NCI-H1694 treated with DMSO at 0.1 percent for 48 hours (cell line): ENCODE results near the gene ACADVL.
A peak's percentile ranks its signal among the peaks of the same experiment; 100 is the strongest.
"Not testable (repeated sequence)": the region's sequence is repeated elsewhere in the genome, so short reads cannot be mapped to it uniquely, and the experiment has no call there.

Experiments used
- DNase-seq: peaks from one replicate; lab custom pipeline; 2025; lab: John Stamatoyannopoulos, UW

The ACADVL gene

DNA sequence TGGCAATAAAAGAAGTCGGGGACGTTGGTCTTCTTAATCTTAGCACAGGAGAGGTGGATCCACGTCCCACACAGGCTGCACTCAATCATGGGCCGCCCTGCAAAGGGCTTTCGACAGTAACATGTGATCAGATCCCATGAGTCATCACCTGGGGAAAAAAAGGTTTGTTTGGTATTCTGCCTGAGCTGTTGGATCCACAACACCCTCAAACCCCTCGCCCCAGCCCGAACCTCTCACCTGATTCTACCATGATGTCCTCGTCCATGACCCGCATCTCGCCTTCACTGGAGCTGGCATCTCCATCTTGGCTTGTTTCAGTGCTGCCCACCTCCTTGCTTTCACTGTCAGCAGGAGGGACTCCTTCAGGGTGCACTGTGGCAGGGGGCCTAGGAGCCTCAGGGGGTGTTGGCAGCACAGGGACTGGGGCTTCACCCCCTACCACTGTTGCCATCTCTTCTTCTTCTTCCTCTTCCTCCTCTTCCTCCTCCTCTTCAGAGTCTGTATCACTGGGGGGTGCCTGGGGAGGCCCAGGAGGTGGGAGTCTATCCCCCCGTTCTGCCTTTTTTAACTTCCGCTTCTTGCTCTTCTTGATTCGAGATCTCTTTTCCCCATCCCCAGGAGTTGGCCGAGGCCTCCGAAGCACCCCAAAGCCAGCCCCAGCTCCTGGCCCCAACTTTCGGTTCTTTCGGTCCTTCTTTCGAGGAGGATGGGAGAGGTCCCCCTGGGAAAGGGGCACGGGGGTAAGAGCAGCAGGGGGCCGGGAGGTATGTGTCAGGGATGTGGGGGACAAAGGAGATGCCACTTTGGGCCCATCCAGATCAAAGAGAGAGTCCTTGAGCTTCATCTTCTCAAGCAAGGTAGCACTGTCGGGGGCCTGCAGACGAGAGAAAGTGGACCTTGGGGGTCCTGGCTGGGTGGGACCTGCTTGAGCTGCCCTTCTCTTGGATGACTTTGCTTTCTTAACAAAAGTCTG, 16.2 kb downstream of the ACADVL start:
- DNase-seq, result no peak

DNA sequence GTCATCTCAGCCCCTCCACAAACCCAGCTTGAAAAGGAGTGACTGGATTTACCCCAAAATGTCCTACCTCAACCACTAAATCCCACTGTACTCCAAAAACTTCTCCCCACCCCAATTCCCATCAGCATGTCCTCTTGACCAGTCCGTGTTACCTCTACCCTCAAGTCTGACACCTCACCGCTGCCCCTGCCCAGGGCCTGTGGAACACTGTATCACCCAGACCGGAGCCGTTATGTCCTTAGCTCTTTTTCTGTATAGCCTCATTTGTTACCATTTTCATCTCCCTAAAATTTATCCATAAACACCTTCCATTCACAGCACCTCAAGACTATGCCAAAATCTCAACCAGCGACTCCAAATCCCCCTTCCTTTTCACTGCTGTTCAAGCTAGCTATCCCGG, 17.1 kb downstream of the ACADVL start:
- DNase-seq, result no peak

DNA sequence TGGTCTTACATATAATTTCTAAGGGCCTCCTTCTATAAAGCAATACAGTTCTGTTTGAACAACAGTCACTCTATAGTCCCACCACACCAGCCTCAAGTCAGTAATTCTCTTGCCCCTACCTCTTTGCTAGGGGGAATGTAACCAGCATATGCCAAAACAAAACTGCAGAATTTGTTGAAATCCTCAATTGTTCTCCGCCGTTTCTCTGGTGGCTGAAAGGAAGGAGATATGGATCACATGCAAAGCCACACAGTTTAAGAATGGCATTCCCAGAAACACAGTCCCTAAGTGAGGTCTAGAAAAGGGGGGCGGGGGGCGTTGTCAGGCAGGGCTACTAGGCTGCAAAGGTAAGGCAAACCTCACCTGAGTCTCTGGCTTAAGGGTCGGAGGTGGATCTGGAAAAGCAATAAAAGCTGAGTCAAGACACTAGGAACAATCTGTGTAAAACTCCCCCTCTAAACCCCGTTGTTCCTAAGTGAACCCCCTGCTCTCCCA, 17.6 kb downstream of the ACADVL start:
- DNase-seq, result no peak

DNA sequence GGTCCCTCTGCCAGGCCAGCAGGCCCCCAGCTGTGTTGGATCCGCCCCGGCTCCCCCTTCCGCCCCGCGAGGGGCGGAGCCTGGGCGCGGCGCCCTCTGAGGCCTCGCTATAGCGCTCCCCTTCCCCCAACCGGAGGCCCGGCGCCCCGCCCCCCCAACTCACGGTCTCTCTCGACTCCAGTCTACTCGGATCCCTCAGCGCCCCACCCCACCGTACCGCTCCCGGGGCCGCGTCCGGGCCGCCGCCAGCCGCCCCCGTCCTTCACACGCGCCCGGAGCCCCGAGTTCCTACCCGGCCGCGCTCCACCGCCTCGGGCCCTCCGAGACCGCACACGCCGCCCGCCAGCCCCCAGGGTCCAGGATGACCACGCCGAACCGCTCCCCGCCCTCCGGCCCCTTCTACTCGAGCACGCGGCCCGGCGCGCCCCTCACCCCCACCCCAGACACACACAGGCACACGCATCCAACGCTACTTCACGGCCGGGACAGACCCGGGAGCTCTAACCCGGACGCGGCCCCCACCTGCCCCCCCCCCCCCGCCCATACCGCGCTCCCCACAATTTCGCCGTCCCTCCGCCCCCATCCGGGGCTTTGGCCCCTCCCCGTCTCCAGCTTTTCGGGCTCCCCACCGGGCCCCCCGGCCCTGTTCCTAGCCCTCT, 18.2 kb downstream of the ACADVL start:
- no peak for DNase-seq

DNA sequence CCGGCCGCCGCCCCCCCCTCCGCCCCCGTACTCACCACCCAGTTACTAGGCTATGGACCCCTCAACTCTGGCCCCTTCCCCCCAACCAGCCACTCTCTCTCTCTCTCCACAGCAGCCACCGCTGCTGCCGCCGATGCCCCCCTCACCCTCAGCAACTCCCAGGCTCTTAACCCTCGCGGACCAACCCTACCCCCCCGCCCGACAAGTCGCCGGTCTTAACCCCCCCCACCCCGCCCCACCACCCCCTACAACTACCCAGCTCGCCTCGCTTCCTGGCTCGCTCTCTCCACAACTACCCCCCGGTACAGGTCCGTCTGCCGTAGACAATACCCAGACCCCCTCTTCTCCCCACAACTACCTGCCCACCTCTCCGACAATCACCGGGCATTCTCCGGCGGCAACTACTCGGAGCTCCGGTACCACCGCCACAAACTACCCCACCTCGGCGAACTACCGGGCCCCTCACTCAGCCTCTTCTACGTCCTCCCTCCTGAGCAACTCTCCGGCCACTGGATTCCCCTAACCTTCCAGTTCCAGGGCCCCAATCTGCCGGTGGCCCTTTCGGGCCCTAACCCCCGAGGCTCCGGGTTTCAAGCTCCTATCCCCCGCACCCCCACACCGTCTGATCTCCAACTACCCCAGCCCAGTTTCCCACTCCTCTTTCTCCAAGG, 18.8 kb downstream of the ACADVL start:
- no peak for DNase-seq

DNA sequence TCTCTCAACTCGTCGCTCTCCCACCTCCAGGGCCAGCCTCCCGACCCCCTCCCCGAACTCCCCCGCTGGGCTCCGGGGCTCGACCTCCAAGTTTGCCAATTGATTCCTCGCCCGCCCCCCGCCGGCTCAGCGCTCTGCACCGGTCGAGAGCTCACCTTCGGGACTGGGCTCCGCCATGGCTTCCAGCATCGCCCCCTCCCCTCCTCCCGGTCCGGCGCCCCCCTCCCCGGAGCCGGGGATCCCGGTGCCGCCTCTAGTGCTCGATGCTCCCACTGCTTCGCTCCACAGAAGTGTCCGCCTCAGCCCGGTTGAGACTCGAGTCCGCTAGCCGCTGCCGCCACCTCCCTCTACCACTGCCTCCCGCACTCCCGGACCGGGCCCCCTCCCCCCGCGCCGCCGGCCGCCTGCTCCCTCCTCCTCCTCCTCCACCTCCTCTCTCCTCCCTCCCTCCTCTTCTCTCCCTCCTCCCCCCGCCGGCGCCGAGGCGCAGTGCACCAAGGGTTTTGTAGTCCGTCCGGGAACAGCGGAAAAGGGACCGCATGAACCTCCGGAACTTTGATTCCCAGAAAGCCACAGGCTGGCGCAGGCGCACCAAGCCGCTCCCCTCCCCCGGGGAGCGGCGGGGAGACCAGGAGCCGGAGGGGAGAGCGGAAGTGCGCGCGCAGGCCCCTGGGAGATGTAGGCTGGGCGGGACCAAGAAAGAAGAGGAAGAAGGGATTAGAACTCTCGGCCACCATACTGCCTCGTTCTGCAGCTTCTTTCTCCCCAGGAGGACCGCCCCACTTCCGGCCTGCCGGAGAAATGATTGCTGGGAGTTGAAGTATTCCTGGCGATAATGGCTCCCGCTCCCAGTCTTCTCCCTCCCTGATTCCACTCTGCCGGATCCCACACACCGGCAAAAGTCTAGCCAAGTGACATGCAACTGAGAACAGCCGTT, 19.6 kb downstream of the ACADVL start, which contains the start of gene PHF23:
TSS of gene PHF23 (minus strand) at position 367 of the 937 bp plus-strand sequence. CDS start at position 189, 178 bp downstream.
- peak; percentile 99 for DNase-seq

DNA sequence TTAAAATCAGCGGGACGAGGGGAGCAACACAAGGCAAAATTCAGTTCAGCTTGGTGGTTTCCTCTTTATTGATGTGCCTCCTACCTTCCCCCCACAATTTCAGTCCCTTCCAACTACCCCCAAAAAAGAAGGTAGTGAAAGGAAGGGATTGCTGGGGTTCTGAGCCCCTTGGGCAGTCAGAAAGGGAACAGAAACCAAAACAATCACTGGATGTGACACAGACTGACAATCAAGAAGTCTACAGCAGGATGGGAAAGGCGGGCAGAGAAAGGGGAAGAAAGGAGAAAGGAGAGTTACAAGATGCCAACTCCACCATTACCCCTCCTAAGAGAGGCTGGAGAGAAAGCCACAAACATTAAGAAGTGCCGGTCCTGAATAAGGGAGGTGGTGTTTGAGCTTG, 20.6 kb downstream of the ACADVL start:
- DNase-seq, result no peak

DNA sequence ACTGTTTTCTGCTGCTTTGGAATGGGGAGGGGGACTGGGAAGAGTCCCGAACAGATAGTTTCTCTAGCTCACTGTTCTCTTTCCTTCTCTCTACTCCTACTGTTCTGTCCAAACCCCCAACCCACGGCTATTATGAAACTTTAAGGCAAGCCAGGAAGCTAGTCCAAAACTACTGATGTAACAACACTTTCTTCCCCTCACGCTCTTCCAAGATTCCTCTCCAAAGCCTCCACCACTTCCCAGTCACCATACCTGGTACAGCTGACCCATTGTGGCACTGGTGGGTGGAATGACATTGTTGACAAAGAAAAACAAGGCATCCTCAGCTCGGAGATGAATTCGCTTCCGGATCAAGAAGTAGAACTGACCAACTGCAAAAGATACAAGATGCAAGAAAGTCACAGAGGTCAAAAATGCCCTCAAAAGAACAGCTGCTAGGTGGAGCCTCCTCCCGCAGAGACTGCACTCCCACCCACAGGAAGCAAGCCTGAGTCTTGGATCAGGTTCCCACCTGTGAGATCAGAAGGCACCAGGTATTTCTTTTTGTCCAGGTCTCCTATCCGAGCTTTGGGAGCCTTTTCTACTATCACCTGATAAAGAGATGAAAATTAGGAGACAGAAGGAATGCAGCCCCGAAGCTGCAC, 21.5 kb downstream of the ACADVL start:
- DNase-seq, result no peak

DNA sequence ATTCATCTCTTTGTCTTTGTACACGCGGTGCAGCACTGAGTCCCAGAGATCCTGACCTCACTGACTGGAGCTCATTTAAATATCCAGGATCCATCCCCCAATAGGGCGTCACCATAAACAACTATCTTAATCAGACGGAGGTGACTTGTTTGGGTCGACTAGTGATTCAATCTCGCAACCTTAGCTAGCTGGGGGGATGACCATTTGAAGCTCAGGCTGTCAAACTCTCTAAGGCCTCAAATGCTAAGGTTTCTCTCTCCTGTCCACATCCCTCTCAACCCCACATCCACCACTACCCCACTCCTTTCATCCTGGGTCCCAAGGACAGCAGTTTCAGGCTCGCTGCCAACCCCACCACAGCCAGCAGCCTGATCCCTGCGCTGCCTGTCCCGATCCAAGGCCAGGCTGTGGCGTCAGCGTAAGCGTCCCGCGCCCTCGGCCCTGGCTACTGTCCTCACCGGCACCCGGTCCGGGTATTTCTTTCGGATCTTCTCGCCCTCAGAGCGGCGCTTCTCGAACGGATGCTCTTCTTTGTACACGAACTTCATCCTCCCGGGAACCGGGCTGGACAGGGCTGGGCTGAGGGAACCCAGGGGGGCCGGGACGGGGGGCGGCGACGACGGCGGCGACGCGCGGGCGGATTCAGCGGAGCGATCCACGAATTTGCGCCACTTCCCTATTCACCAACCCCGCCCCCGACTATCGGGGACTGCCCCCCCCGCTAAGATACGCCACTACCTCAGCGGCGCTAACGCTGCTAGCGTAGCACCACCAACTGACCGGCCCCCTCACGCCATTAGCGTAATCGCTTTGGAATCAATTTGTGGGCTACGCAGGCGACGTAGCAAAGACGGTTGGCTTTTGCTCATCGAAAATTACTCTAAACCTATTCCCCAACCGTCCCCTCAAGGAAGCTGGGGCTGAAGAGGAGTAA, 22.3 kb downstream of the ACADVL start, which contains the start of gene GABARAP:
TSS of gene GABARAP (minus strand) at position 667 of the 934 bp plus-strand sequence. CDS start at position 548, 119 bp downstream.
- DNase-seq, result peak; percentile 80

DNA sequence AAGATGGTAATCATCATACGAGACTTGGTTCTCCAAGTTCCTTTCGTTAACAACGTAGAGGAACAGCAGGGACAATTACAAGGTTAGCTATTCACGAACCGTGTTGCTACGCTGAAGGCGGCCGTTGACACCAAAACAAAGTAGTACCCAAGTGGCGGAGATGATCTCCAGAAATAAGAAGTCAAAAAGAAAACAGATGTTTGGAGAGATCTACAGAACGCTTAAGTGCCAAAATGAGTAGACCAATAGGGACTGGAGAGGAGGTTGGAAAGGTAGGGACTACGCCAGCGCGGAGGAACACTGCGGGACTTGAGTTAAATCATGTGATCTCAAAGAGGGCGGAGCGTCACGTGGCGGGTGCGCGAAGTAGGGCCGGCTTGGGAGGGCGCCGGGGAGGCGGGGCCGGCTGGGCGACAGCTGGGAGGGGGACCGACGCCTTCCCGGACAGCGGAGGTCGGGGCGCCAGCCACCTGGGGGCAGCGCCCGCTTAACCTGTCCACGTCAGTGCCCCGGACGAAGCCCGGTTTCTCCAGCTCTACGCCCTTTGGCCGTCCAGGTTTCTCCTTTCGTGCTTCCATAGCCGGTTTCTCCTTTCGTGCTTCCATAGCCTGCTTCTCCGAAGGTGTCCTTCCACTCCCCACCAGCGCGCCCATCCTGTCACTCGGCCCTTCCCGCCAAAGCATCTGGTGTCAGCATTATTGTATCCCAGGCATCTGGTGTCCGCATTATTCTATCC, 23.1 kb downstream of the ACADVL start:
- peak; percentile 92 for DNase-seq

DNA sequence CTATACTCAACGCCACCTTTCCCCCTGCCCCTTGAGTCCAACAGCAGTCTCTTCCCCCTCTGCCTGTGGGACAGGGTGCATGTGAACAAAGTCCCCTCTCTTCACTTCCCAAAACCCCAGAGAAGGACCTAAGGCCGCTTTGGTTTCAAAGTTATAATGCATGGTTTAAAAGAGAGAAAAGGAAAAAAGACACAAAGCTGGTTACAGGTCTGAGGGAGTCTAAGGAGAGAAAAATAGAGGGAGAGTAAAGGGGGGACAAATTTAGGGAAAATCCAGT, 23.7 kb downstream of the ACADVL start:
- no peak for DNase-seq

DNA sequence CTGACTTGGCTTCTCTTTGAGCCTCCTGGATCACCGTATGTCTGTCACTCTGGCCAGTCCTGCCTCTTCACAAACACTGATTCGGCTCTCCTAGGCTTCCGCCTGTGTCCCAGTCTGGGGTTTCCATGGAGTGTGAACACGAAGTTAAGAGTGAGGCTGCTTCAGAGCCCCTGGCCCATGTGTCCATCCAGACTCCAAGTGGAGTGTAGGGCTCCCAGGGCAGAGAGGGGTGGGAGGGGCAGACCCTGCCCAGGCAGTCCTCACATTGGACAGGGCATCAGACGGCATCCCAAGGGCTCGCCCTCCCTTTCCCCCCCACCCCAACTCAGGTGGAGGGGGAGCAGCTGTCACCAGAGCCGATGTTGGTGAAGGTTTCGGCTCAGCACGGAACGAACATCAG, 24.1 kb downstream of the ACADVL start:
- not testable (repeated sequence) for DNase-seq

DNA sequence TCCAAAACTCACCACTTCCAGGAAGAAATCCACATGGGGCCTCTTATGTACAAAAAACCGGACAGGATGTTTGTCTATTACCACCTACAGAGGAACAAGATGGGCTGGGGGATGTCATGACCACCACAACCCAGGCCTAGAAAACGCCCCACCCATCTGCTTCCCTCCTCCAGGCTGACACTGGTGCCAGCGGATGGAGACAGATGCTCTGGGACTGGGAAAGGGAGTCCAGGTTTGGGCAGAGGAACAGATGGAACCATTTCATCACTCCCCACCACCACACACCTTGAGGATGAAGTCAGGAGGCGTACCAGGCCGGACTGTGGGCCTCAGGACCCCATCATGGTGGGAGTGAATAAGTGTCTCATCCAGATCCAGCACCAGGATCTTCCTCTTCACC, 27.0 kb downstream of the ACADVL start:
- no peak for DNase-seq

DNA sequence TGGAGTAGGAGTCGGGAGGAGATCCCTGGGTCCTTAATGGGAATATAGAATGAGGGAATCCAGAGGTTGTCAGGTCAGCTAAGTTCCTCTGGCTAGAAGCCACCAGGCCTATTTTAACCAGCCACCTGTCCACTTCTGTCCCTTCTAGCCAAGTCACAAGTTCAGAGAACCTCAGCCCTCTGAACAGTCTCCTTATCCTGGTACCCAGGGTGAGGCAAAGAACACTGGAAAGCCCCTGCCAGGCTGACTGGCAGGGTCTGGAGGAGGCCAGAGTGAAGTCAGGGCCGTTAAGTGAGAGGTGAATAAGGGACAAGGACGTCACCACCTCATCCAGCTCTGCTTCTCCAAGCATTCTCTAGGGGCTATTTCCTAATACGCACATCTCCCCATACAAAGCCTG, 29.1 kb downstream of the ACADVL start:
- no peak for DNase-seq

DNA sequence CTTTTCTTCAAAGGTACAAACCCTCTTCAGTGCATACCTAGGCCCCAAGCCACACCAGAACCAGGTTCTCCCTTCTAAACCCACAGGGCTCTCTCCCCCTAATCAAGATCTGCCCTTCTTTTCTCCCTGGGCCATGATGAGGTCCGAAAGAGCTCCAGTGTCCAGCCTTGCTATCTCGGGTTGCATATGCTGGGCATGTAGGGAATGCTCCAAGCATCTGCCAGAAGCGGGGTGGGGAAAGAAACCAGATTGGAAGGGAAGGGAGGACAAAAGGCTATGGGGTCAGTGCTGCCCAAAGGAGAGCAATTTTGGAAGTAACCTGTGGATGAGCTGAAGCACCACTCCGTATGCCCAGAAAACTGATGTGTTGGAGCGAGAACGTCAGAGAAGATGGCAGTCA, 29.5 kb downstream of the ACADVL start:
- DNase-seq, result no peak

DNA sequence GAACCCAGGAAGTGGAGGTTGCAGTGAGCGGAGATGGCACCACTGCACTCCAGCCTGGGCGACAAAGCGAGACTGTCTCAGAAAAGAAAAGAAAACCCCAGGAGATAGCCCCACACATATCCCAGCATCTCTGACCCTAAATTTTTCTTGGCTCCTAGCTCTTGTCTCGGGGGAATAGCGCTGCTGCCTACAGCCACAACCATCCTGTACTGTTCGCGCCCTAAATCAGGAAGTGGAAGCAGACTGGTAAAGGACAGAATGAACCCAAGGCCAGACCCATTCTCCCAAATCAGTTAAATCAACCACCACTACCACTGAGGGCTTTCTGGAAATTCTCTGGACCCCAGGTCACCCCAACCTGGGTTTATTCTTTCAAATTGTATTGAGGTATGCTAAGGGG, 30.1 kb downstream of the ACADVL start:
- no peak for DNase-seq

DNA sequence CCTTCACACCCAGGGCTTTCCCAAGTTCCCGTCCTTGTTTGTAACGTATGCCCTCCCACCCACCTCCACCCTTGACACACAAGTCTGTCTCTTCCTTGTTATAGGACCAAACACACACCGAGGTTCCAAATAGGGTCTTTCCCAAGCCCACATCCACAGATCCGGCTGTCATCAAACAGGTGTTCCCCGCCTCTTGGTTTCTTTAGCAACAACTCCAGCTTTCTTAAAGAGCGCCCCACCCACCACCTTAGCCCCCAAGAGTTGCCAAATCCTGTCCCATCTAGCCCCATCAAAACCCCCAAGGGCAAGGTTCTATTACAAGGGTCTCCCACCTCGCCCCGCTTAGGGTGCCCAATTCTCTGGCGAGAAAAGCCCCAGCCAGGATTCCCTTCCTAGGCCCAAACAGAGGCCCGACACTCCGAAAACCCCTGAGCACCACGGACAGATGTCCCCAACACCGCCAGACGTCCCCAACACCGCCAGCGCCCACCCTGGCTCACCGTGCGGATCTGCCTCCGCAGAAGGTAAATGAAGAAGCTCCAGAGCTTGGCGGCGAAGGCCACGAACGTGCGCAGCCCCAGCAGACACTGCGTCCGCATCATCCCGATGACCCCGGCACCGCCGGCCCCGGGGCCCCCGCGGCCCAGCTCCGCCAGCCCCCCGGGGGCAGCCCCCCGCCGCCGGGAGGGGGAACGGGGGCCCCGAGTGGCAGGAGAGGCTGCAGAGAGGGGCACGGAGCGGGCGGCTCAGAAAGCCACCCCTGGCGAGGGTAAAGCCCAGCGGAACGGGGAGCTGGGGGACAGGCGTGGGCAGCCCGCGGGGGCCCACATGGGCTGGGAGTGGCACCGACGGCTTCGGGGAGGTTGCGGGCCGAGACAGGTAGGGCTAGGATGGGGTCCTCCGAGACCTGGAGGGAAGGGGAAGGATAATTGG, 31.2 kb downstream of the ACADVL start:
- DNase-seq, result no peak

DNA sequence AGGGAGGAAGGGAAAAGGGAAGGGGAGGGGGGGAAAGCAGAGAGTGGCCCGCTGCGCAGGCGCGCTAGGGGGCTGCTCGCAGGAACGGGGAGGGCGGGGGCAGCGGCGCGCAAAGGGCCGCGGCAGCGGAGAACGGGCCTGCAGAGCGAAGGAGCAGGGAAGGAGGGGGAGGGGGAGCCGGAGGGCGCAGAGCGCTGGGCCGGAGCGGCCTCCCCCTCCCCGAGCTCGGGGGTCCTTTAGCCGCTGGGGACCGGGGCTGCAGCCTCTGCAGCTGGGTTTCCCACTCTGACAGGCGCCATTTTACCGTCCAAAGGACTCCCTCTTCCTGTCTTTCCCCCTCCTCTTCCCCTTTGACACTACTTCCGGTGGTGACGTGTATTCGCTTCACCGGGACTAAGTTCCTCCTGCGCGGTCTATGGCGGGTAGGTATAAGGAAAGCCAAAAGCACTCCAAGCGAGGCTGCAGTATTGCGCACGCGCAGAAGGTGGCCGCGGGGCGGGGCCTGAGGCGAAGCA, 32.0 kb downstream of the ACADVL start, which contains the start of gene CTDNEP1:
TSS of gene CTDNEP1 (minus strand) at position 74 of the 515 bp plus-strand sequence. CDS start 438 bp downstream, outside the sequence.
- peak; percentile 99 for DNase-seq
